RCC 7860 (cell line): ENCODE data around the gene ZNF561.
"Not testable (repeated sequence)": the region's sequence is repeated elsewhere in the genome, so short reads cannot be mapped to it uniquely, and the experiment has no call there.

Source experiments
- DNase-seq: peaks from one replicate; pipeline ENCODE4 v3.0.0-alpha.2; 2015; ENCODE audit warnings: low spot score
- FAIRE-seq: peaks from 2 replicates; lab custom pipeline; 2012; peaks lifted over from hg19 to GRCh38; lab: Jason Lieb, UNC

Gene ZNF561

DNA sequence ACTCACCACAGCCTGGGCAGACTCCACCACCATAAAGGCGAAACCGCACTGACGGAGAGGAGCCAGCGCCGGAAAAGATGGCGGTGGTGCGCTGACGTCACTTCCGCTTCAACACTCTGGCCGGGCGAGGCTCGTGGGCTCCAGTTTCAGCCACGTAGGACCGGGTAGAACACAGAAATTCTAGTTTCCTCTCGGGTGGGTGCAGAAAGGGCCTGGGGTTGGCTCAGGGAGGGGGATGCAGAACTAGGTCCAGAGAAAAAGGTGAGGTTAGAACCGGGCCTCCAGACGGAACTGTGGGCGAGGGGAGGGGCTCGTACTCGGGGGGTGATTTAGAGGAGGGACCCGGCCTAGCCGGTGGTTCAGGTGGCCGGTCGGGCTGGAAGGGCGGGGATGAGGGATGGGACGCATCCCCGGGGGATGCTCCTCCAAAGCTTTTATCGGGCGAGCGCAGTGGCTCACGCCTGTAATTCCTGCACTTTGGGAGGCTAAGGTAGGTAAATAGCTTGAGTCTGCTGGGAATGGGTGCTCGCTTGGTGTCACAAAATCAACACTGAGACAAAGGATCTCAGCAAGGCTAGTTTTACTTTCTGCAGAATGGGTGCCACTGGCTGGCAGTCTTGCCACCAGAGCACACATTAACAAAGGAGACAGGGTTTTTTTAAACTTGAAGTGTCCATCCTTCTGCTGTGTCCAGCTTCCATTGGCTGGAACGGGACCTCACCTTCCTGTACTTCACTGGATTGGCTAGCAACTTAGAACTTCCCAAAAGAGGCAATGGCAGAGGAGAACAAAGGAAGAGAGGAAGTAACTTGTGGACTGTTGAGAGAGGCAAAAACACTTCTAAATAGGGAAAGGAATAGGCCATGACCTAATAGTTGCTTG lies at the start of gene ZNF561:
Gene ZNF561 (minus strand): TSS at position 77 of the 882 bp plus-strand sequence. CDS start 1,776 bp downstream, outside the sequence.
- FAIRE-seq (no peak), DNase-seq (peak; percentile 60)

DNA sequence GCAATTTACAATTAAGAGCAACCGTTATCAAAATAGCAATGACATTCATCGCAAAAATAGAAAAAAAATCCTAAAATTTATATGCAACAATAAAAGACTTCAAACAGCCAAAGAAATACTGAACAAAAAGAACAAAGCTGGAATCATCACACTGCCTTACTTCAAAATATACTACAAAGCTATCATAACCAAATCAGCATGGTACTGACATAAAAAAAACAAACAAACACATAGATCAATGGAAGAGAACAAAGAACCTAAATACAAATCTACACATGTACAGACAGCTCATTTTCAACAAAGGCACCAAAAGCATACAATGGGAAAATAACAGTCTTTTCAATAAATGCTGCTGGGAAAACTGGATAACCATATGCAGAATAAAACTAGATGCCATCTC lies 47.5 kb upstream of the ZNF561 start:
- FAIRE-seq = no peak
- no peak for DNase-seq

DNA sequence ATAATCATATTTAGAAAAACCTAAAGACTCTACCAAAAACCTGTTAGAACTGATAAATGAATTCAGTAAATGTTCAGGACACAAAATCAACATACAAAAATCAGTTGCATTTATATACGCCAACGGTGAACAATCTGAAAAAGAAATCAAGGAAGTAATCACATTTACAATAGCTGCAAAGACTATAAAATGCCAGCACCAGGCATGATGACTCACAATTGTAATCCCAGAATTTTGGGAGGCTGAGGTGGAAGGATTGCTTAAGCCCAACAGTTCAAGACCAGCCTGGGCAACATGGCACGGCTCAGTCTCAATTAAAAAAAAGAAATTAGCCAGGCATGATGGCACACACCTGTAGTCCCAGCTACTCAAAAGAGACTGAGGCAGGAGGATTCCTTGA lies 46.9 kb upstream of the ZNF561 start:
- no peak for DNase-seq
- FAIRE-seq = no peak

DNA sequence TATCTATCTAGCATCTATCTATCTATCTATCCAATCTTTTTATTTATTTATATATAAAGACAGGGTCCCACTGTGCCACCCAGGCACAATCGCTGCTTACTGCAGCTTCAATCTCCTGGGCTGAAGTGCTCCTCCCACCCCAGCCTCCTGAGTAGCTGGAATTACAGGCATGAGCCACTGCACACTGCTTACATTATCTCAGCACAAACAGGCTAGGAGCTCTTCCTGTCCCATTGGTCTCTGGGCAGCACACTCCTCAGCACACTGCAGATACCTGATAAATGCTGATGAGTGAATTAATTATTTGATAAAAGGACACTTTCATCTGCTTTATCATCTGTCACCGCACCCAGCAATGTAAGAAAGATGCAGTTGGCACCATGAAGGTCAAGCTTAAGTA lies 37.7 kb upstream of the ZNF561 start:
- no peak for DNase-seq
- FAIRE-seq = no peak

DNA sequence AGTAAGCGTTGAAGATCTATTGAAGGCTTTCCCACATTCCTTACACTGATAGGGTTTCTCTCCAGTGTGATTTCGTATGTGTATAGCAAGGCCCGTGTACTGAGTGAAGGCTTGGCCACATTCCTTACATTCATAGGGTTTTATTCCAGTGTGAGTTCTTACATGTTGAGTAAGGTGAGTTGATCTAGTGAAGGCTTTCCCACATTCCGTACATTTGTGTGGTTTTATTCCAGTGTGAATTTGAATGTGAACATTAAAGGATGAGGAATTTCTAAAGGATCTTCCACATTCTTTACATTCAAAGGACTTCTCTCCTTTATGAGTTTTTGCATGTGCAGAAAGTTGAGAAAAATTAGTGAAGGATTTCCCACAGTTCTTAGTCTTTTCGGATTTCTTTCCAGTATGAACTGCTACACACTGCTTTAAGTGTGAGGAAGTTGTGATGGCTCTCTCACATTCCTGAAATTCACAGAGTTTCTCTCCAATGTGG lies 32.1 kb upstream of the ZNF561 start:
- not testable (repeated sequence) for FAIRE-seq
- peak; percentile 23 for DNase-seq

DNA sequence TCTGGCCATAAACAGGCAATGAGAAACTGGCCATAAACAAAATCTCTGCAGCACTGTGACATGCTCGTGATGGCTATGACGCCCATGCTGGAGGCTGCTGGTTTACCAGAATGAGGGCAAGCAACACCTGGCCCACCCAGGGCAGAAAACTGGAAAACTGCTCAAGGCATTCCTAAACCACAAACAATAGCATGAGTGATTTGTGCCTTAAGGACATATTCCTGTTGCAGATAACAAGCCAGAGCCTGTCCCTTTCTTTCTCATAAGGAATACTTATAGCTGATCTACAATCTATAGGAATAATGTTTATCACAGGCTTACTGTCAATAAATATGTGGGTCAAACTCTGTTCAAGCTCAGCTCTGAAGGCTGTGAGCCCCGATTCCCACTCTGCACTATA lies 30.4 kb upstream of the ZNF561 start:
- not testable (repeated sequence) for FAIRE-seq, DNase-seq

DNA sequence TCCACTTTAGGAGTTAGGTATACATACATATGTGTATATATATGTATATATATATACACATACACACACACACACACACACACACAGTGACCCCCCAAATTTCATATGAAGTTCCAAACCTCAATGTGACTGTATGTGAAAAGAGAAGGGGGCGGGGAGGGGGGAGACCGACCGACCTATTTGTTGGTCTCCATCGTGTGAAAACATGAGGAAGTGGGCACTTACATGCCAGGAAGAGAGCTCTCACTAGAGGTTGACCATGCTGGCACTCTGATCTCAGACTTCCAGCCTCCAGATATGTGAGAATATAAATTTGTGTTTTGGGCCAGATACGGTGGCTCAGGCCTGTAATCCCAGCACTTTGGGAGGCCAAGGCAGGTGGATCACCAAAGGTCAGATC lies 29.3 kb upstream of the ZNF561 start:
- no peak for FAIRE-seq
- DNase-seq = no peak

DNA sequence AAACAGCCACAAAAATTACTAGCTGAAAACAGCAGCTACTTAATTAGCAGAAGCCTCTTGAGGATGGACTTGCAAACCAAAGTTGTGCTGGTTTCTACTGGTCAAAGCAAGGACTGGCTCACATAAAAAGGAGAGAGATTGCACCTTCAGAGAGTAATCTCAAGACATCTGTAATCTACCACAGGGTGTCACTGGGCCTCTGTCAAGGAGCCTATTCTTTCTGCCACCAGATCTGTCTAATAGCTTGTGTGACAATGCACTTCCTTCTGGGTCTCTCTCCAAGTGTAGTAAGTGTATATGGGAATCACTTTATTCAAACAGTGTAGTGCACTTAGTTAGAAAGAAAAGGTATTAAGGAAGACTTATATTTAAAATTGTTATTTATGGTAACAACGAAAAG lies 24.4 kb upstream of the ZNF561 start:
- no peak for FAIRE-seq
- DNase-seq = no peak

DNA sequence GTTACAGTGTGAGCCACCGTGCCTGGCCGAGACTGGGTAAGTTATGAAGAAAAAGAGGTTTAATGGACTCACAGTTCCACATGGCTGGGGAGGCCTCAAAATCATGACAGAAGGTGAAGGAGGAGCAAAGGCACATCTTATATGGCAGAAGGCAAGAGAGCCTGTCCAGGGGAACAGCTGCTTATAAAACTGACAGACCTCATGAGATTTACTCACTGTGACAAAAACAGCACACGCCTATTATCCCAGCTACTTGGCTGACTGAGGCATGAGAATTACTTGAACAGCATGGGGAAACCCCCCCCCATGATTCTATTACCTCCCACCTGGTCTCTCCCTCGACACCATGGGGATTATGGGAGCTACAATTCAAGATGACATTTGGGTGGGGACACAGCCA lies 23.4 kb upstream of the ZNF561 start:
- no peak for FAIRE-seq
- DNase-seq = no peak

DNA sequence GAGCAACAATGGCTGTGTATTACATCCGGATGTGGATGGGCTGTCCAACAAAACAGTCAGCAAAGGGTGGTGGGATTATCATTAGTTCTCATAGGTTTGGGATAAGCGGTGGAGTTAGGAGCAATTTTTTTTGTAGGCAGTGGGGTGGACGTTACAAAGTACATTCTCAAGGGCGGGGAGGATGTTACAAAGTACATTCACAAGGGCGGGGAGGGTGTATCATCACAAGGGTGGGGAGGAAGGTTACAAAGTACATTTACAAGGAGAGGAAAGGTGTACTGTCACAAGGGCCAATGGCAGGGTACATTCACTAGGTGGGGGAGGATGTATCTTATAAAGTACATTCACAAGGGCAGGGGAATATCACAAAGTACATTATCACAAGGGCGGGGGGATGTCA lies 20.8 kb upstream of the ZNF561 start:
- DNase-seq (no peak), FAIRE-seq (no peak)

DNA sequence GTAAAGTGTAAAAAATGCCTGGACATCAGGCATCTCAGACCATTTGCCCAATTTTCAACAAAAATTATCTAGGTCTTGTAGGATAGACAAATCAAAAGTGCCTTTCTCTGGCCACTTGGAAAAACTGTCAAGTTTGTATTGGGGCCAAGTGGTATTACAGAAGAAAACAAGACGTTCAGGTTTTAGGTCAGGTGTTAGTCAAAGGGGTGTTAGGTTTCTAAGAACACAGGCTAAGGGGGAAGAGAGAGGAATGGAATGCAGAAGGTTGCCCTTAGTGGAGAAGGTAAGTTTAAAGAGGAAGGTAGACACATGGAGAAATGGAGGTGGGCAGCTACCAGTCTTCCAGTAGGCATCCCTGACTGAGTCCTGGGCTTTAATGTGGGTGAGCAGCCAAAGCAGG lies 19.9 kb upstream of the ZNF561 start:
- FAIRE-seq = no peak

DNA sequence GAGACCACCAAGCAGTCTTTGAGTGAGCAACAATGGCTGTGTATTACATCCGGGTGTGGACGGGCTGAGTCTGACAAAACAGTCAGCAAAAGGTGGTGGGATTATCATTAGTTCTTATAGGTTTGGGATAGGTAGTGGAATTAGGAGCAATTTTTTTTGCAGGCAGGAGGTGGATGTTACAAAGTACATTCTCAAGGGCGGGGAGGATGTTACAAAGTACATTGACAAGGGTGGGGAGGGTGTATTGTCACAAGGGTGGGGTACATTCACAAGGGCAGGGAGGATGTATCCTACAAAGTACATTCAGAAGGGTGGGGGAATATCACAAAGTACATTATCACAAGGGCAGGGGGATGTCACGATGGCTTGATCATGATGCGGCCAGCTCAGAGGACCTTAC lies 15.0 kb upstream of the ZNF561 start:
- no peak for FAIRE-seq
- no peak for DNase-seq

More for the DNA sequence above, 19.9 kb upstream of the ZNF561 start:
- no peak for DNase-seq

DNA sequence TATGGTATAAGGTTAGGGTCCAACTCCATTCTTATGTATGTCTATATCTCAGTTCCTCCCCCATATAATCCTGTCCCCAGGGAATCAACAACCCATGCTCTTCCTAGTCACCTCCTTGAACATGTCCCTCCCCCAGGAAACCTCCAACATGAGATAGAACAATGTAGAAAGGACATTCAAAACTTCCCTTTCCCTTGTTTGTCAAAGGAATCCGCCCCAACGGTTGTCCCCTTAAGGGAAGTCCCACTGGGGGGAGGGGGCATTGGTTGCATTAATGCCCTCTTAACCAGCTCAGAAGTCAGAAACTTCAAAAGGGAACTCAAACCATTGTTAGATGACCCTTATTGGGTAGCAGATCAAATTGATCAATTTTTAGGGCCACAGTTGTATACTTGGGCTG lies 6.8 kb upstream of the ZNF561 start:
- DNase-seq (no peak), FAIRE-seq (no peak)

DNA sequence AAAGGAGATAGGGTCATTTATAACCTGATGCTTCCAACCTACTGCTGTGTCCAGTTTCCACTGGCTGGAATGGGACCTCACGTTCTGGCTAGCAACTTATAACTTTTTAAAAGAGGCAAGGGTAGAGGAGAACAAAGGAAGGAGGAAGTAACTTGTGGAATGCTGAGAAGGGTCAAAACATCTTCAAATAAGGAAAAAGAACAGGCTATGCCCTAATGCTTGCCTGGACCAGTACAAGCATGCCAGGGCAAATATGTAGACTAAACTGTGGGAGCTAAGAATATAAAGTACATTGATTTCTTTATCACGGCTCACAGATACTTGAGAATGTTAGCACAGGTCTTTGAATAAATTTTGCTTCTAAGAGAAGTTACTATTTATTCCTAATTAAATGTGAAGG lies 1.5 kb upstream of the ZNF561 start:
- no peak for FAIRE-seq
- DNase-seq = no peak

DNA sequence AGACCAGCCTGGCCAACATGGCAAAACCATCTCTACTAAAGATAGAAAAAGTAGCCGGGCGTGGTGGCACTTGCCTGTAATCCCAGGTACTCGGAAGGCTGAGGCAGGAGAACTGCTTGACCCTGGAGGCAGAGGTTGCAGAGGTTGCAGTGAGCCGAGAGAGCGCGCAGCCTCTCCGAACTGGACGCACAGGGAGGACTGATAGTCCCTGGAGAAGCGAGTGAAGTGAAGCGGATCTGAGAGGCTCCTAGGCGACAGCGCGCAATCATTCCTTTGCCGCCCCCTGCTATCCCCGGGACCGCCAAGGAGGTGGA lies 233 bp downstream of the ZNF561 start:
- FAIRE-seq (no peak), DNase-seq (no peak)

DNA sequence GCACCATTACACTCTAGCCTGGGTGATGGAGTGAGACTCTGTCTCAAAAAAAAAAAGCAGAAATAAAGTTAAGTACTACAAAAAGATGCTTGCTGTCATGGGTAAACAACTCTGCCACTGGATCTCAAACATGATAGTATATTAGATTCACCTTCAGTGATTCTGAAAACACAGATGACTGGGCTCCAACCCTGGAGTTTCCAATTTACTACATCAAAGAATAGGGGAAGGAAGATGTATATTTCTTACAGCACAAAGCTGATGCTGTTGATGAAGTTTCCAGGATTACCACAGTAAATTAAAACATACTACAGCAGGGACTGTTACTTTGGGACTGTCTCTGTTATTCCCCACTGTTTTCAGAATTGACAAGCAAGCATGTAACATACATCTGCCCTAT lies 5.2 kb downstream of the ZNF561 start:
- no peak for FAIRE-seq
- DNase-seq = no peak

DNA sequence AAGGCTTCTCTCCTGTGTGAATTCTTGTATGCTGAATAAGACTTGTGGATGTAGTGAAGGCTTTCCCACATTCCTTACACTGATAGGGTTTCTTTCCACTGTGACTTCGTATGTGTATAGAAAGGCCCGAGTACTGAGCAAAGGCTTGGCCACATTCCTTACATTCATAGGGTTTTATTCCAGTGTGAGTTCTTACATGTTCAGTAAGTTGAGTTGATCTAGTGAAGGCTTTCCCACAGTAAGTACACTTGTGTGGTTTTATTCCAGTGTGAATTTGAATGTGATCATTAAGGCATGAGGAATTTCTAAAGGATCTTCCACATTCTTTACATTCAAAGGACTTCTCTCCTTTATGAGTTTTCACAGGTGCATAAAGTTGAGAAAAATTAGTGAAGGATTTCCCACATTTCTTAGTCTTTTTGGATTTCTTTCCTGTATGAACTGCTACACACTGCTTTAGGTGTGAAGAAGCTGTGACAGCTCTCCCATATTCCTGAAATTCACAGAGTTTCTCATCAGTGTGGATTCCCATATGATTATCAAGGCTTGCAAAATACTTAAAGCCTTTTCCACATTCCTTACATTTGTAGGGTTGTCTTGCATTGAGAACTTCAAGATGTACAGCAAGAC lies 10.4 kb downstream of the ZNF561 start:
- no peak for DNase-seq
- no peak for FAIRE-seq

DNA sequence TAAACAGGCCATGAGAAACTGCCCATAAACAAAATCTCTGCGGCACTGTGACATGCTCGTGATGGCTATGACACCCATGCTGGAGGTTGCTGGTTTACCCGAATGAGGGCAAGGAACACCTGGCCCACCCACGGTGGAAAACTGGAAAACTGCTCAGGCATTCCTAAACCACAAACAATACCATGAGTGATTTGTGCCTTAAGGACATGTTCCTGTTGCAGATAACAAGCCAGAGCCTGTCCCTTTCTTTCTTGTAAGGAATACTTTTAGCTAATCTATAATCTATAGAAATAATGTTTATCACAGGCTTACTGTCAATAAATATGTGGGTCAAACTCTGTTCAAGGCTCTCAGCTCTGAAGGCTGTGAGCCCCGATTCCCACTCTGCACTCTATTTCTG lies 12.1 kb downstream of the ZNF561 start:
- DNase-seq (no peak), FAIRE-seq (no peak)

DNA sequence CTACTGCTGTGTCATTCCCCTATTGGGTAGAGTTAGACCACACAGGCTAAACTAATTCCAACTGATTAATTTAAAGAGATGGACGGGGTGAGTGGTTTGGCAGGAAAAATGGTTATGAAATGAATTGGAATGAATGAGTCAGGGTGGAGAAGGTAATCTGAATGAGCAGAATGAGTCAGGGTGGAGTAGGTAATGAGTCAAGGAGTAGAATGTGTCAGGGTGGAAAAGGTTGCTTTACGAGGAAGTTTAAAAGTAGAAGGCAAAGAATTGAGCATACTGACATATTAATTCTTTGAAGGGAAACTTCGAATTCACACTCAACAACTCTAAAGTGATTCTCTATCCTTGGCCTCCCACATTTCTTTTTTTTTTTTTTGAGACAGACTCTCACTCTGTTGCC lies 24.0 kb downstream of the ZNF561 start:
- FAIRE-seq = peak; percentile 94
- peak; percentile 78 for DNase-seq

DNA sequence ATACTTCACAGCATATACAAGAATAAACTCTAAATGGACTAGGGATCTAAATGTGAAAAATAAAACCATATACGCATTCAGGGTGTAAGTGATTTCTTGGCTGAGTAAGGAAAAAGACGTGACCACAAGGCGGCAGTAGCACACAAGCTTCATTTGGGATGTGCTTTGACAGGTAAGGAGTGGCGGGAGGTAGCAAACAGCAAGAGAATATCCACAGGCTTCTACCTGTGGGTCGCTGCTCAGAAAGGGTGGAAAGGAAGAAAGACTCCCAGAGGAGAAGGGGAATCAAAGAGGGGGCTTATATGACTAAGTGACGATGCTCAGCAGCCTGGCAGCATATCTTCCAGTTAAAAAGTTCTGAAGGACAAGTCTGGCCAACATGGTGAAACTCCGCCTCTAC lies 34.3 kb downstream of the ZNF561 start:
- FAIRE-seq = no peak

DNA sequence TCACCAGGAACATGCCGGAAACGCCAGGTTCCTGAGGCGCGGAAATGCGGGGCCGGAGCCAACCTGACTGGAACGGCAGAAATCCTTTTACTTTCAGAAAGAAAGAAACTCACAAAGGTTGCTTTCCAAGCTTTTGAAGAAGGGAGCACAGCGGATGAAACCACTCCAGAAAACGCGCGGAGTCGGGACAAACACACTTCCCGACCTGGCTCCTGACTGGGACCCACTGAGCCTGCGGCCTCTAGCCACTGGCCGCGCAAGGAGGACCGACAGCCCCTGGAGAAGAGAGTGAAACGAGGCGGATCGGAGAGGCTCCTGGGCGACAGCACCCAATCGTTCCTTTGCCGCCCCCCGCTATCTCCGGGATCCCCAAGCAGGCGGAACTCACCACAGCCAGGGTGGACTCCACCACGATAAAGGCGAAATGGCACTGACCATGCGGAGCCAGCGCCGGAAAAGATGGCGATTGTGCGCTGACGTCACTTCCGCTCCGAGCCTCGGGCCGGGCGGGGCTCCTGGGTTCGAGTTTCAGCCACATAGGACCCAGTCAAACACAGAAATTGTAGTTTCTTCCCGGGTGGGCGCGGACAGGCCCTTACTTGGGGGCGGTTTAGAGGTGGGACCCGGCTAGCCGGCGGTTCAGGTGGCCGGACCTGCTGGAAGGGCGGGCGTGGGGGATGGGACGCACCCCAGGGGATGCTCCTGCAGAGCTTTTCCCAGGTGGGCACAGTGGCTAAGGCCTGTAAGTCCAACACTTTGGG lies 36.8 kb downstream of the ZNF561 start, which contains the start of gene ZNF121:
Gene ZNF121 (minus strand): TSS at position 432 of the 761 bp plus-strand sequence. CDS start 16,407 bp downstream, outside the sequence.
- DNase-seq = peak; percentile 70
- FAIRE-seq = no peak

More for the DNA sequence above, 34.3 kb downstream of the ZNF561 start:
- DNase-seq = peak; percentile 50
